PC-9 (cell line): ENCODE data around the gene NELL1. TPM values are rescaled to one million over a fixed set of nuclear protein-coding genes. Genes with fewer than 3 reads are reported as not detected.

Experiments
- BruUV-seq: library from RNA; stranded (reverse); fragments of 400-500 nt; replicated peaks from 2 replicates; lab custom pipeline; 2021; lab: Mats Ljungman, UMichigan
- CTCF ChIA-PET: fragments of 300-600 bp; sonication (Branson Sonifier 250); formaldehyde crosslinking; loops from one replicate; lab custom pipeline; 2022; ENCODE audit warnings: antibody characterized with exemption; lab: Charles Lee
- POLR2A ChIA-PET: fragments of 300-600 bp; sonication (Branson Sonifier 250); formaldehyde crosslinking; loops from one replicate; lab custom pipeline; 2022; ENCODE audit warnings: antibody characterized with exemption; ENCODE audit not compliant: unreplicated experiment; lab: Charles Lee
- DNase-seq, 2 experiments: peaks; one replicate each; pipeline versions ENCODE4 v3.0.0 to v3.0.0-alpha.2; 2015 to 2022; ENCODE audit warnings: mixed read lengths in 1 of 2
- H2AFZ ChIP-seq: fragments of 200-600 bp; sonication (generic); 2 replicates; pipeline ENCODE4 v1.8.1; 2017; ENCODE audit warnings: antibody characterized with exemption
- H3F3A ChIP-seq: fragments of 200-600 bp; sonication (generic); 2 replicates; pipeline ENCODE4 v1.8.1; 2017; ENCODE audit warnings: antibody characterized with exemption, mild to moderate bottlenecking, low read depth; ENCODE audit not compliant: insufficient read depth
- H3K27ac ChIP-seq: fragments of 200-600 bp; sonication (generic); 2 replicates; pipeline ENCODE4 v1.6.1; 2016; ENCODE audit warnings: mixed run types
- H3K27me3 ChIP-seq: fragments of 200-600 bp; sonication (generic); 2 replicates; pipeline ENCODE4 v1.6.1; 2016; ENCODE audit warnings: low read depth, mixed run types; ENCODE audit not compliant: insufficient read depth
- H3K36me3 ChIP-seq: fragments of 200-600 bp; sonication (generic); 2 replicates; pipeline ENCODE4 v1.6.1; 2016; ENCODE audit warnings: low read depth, mixed run types
- H3K4me1 ChIP-seq: fragments of 200-600 bp; sonication (generic); replicated peaks from 2 replicates; pipeline ENCODE4 v1.6.1; 2016; ENCODE audit warnings: mixed run types; ENCODE audit not compliant: insufficient read depth
- H3K4me2 ChIP-seq: fragments of 200-600 bp; sonication (generic); 2 replicates; pipeline ENCODE4 v1.6.1; 2017; ENCODE audit warnings: mixed run types
- H3K4me3 ChIP-seq: fragments of 200-600 bp; sonication (generic); 2 replicates; pipeline ENCODE4 v1.6.1; 2016; ENCODE audit warnings: mixed run types
- H3K79me2 ChIP-seq: fragments of 200-600 bp; sonication (generic); 2 replicates; pipeline ENCODE4 v1.6.1; 2017; ENCODE audit warnings: low read depth, mixed run types
- H3K9me2 ChIP-seq: fragments of 200-600 bp; sonication (generic); 2 replicates; pipeline ENCODE4 v1.8.1; 2017; ENCODE audit warnings: mild to moderate bottlenecking; ENCODE audit not compliant: insufficient read depth
- H3K9me3 ChIP-seq: fragments of 200-600 bp; sonication (generic); 2 replicates; pipeline ENCODE4 v1.8.1; 2016; ENCODE audit warnings: low read depth; ENCODE audit not compliant: insufficient read depth
- H4K20me1 ChIP-seq: fragments of 200-600 bp; sonication (generic); 2 replicates; pipeline ENCODE4 v1.8.1; 2017; ENCODE audit not compliant: insufficient read depth
- CTCF ChIP-seq: fragments of 200-600 bp; sonication (generic); conservative IDR thresholded peaks from 2 replicates; pipeline ENCODE4 v1.6.1; 2017; ENCODE audit warnings: mixed run types, antibody characterized with exemption, mild to moderate bottlenecking, moderate library complexity
- EZH2 ChIP-seq: fragments of 200-600 bp; sonication (generic); IDR thresholded peaks from 2 replicates; pipeline ENCODE4 v1.8.0; 2017; ENCODE audit warnings: antibody characterized with exemption, low read depth
- intact Hi-C: fragments of 100-400 bp; cut with micrococcal nuclease; formaldehyde crosslinking; loops from one replicate; pipeline ENCODE4 v1.10.0; 2022; ENCODE audit not compliant: unreplicated experiment
- total RNA-seq: library from RNA; stranded (reverse); gene quantifications from 2 replicates; pipeline ENCODE4 v1.2.3, GENCODE V29; 2021

Gene NELL1
- total RNA-seq, 1 experiment from 2014 or later: not detected

GRCh38 chr11:20623252-20623651 lies 46.1 kb upstream of the NELL1 start:
- Histone ChIP-seq H3K27me3 (peaks cover 73% of the 10 kb centered on the region), H3K4me1 (no peaks in the 10 kb centered on the region), H3K9me3 (no peaks in the 10 kb centered on the region), H3F3A (no peaks in the 10 kb centered on the region), H2AFZ (no peak overlapping the region), H3K4me2 (no peak overlapping the region), H3K79me2 (no peaks in the 10 kb centered on the region), H4K20me1 (no peaks in the 10 kb centered on the region), H3K36me3 (no peaks in the 10 kb centered on the region), H3K4me3 (no peak overlapping the region), H3K9me2 (no peaks in the 10 kb centered on the region), H3K27ac (no peak overlapping the region)
- no peak for TF ChIP-seq EZH2
- TF ChIP-seq CTCF: no peak
- DNase-seq: no peak
- intact Hi-C loops: no loop called here
- CTCF ChIA-PET: no interaction called here
- no TSS peak for BruUV-seq
- POLR2A ChIA-PET: no interaction called here

GRCh38 chr11:20626279-20626678 lies 43.1 kb upstream of the NELL1 start:
- H3K27me3 ChIP-seq: peaks cover 66% of the 10 kb centered on the region
- no peaks in the 10 kb centered on the region for H3K9me3 ChIP-seq
- no peak overlapping the region for H3K4me2 ChIP-seq
- H3K79me2 ChIP-seq: no peaks in the 10 kb centered on the region
- no peak overlapping the region for H3K27ac ChIP-seq
- no peak overlapping the region for H2AFZ ChIP-seq
- H3K4me3 ChIP-seq: no peak overlapping the region
- H3K4me1 ChIP-seq: no peaks in the 10 kb centered on the region
- no peak for DNase-seq
- no TSS peak for BruUV-seq
- H3F3A ChIP-seq: no peaks in the 10 kb centered on the region
- H4K20me1 ChIP-seq: no peaks in the 10 kb centered on the region
- H3K9me2 ChIP-seq: no peaks in the 10 kb centered on the region
- ChIA-PET CTCF (interaction anchor here (0.6 kb wide), 1 partner anchor 723 kb away, joined by 3 read pairs; no protein-coding TSS in a partner anchor), POLR2A (interaction anchor here (0.6 kb wide), 1 partner anchor 28 kb away, joined by 6 read pairs; no protein-coding TSS in a partner anchor)
- no peaks in the 10 kb centered on the region for H3K36me3 ChIP-seq
- TF ChIP-seq EZH2 (no peak), CTCF (no peak)
- intact Hi-C loops: no loop called here

- CTCF ChIA-PET: no interaction called here
- Histone ChIP-seq H4K20me1 (no peaks in the 10 kb centered on the region), H3K4me1 (no peaks in the 10 kb centered on the region), H2AFZ (no peak overlapping the region), H3K4me3 (no peak overlapping the region), H3K27ac (no peak overlapping the region), H3K36me3 (no peaks in the 10 kb centered on the region), H3K79me2 (no peaks in the 10 kb centered on the region), H3F3A (no peaks in the 10 kb centered on the region), H3K9me2 (no peaks in the 10 kb centered on the region), H3K27me3 (peaks cover 59% of the 10 kb centered on the region), H3K4me2 (no peak overlapping the region), H3K9me3 (no peaks in the 10 kb centered on the region)
- POLR2A ChIA-PET: no interaction called here
- intact Hi-C loops: no loop called here
- TF ChIP-seq EZH2 (no peak), CTCF (no peak)
- BruUV-seq: no TSS peak
- no peak for DNase-seq
Observed at GRCh38 chr11:20627026-20627425, 42.4 kb upstream of the NELL1 start.
